ENCODE results near the gene SLAMF9.

SLAMF9 gene

DNA sequence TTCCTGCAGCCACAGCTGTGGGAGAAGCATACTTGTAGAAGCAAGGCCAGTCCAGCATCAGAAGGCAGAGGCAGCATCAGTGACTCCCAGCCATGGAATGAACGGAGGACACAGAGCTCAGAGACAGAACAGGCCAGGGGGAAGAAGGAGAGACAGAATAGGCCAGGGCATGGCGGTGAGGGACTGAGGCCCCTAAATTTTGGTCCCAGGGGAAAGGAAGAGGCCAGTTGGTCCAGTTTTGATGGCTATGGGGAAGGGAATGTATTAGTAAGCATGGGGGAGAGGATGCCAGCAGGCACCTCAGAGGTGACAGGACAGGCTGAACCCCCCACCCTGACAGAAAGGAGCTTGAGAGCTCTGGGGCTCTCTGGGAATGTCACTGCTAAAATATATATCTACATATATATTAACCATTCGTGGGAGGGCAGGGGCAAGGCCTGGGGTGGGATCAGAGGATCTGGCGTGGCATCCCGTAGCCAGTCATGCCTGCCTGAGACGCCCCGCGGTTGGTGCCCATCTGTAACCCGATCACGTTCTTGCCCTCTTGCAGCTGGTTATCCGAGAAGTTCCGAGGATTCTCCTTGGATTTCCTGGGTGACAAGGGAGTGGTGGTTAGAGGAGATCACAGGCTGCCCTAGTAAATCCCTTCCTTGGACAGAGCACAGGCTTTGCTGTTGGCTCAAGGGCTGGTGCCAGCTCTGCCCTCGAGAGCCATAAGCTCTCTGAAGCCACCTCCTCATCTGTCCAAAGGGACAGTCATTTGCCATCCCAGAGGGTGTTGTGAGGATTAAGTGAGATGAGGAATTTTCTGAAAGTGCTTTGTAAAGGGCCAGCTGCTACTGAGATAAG is 35.5 kb downstream of the SLAMF9 start:
- Histone ChIP-seq H3K4me3 (ENCODE audit: insufficient read depth, low read length, poor library complexity, severe bottlenecking) (no peak overlapping the region), H3K27ac (ENCODE audit: low read depth, low read length) (no peak overlapping the region), H3K27me3 (ENCODE audit: low read length) (no peaks in the 10 kb centered on the region), H3K9ac (ENCODE audit: low read length) (no peak overlapping the region), H3K9me2 (replicated peaks; ENCODE audit: insufficient read depth, low read length) (no peaks in the 10 kb centered on the region), H3K9me3 (ENCODE audit: insufficient read depth, low read length) (no peaks in the 10 kb centered on the region), H3F3A (ENCODE audit: insufficient read depth) (peaks cover 21% of the 10 kb centered on the region), H3K36me3 (ENCODE audit: low read length) (0 out of 2 replicates have a peak, but pooled peaks cover 6% of the 10 kb centered on the region), H4K20me1 (ENCODE audit: low read depth, low read length) (peaks cover 4% of the 10 kb centered on the region; the same call in 1 of the 2 replicates), H3K79me2 (ENCODE audit: insufficient read depth, low read length) (peaks cover 35% of the 10 kb centered on the region), H2AFZ (ENCODE audit: low read depth, low read length, severe bottlenecking) (no peak overlapping the region), H3K4me2 (ENCODE audit: low read depth, low read length, poor library complexity, severe bottlenecking) (no peak overlapping the region)
- TF ChIP-seq, protein P1, sequence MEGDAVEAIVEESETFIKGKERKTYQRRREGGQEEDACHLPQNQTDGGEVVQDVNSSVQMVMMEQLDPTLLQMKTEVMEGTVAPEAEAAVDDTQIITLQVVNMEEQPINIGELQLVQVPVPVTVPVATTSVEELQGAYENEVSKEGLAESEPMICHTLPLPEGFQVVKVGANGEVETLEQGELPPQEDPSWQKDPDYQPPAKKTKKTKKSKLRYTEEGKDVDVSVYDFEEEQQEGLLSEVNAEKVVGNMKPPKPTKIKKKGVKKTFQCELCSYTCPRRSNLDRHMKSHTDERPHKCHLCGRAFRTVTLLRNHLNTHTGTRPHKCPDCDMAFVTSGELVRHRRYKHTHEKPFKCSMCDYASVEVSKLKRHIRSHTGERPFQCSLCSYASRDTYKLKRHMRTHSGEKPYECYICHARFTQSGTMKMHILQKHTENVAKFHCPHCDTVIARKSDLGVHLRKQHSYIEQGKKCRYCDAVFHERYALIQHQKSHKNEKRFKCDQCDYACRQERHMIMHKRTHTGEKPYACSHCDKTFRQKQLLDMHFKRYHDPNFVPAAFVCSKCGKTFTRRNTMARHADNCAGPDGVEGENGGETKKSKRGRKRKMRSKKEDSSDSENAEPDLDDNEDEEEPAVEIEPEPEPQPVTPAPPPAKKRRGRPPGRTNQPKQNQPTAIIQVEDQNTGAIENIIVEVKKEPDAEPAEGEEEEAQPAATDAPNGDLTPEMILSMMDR (IDR thresholded peaks at IDR 0.05; ENCODE audit: insufficient read depth, low read length, poor library complexity, severe bottlenecking), result no peak
- no peak for TF ChIP-seq EZH2phosphoT487 (conservative IDR thresholded peaks at IDR 0.05; ENCODE audit: low read length)

DNA sequence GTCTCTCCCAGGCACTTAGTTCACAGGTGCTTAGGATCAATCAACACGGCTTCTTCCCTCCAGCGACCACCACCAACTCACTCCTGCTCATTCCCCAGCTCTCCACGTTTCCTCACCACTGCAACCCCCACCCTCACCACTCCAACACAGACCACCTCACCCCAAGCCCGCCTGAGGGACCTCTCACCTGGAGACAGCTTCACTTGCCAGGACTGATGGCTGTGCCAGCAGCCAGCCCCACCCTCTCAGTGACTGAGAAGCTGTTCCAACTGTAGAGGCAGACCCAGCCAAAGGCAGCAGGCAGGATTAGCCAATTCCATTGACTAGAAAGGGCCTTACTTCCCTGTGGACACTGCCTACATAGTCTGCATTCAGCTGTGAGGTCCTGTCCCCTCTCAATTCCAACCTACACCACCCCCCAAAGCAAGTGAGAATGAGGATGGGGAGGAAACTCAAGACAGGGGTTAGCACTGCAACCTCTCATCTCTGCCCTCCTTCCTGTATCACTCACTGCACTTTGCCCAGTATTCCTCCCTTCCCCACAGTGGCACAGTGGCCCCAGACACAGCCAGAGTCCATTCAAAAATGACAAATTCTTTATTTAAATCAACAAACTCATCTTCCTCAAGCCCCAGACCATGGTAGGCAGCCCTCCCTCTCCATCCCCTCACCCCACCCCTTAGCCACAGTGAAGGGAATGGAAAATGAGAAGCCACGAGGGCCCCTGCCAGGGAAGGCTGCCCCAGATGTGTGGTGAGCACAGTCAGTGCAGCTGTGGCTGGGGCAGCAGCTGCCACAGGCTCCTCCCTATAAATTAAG is 36.3 kb downstream of the SLAMF9 start:
- no peaks in the 10 kb centered on the region for H3K27me3 ChIP-seq (ENCODE audit: low read length)
- H2AFZ ChIP-seq (ENCODE audit: low read depth, low read length, severe bottlenecking), result no peak overlapping the region
- H3K4me2 ChIP-seq (ENCODE audit: low read depth, low read length, poor library complexity, severe bottlenecking), result no peak overlapping the region
- 0 out of 2 replicates have a peak, but pooled peaks cover 6% of the 10 kb centered on the region for H3K36me3 ChIP-seq (ENCODE audit: low read length)
- H3F3A ChIP-seq (ENCODE audit: insufficient read depth), result peaks cover 15% of the 10 kb centered on the region
- no peak for TF ChIP-seq EZH2phosphoT487 (conservative IDR thresholded peaks at IDR 0.05; ENCODE audit: low read length)
- TF ChIP-seq, protein P1 (IDR thresholded peaks at IDR 0.05; ENCODE audit: insufficient read depth, low read length, poor library complexity, severe bottlenecking), result no peak
- H3K9me3 ChIP-seq (ENCODE audit: insufficient read depth, low read length), result no peaks in the 10 kb centered on the region
- H3K9ac ChIP-seq (ENCODE audit: low read length), result no peak overlapping the region
- H3K79me2 ChIP-seq (ENCODE audit: insufficient read depth, low read length), result peaks cover 27% of the 10 kb centered on the region
- no peaks in the 10 kb centered on the region for H3K9me2 ChIP-seq (replicated peaks; ENCODE audit: insufficient read depth, low read length)
- no peak overlapping the region for H3K4me3 ChIP-seq (ENCODE audit: insufficient read depth, low read length, poor library complexity, severe bottlenecking)
- H4K20me1 ChIP-seq (ENCODE audit: low read depth, low read length), result peaks cover 4% of the 10 kb centered on the region; the same call in 1 of the 2 replicates
- H3K27ac ChIP-seq (ENCODE audit: low read depth, low read length), result no peak overlapping the region

DNA sequence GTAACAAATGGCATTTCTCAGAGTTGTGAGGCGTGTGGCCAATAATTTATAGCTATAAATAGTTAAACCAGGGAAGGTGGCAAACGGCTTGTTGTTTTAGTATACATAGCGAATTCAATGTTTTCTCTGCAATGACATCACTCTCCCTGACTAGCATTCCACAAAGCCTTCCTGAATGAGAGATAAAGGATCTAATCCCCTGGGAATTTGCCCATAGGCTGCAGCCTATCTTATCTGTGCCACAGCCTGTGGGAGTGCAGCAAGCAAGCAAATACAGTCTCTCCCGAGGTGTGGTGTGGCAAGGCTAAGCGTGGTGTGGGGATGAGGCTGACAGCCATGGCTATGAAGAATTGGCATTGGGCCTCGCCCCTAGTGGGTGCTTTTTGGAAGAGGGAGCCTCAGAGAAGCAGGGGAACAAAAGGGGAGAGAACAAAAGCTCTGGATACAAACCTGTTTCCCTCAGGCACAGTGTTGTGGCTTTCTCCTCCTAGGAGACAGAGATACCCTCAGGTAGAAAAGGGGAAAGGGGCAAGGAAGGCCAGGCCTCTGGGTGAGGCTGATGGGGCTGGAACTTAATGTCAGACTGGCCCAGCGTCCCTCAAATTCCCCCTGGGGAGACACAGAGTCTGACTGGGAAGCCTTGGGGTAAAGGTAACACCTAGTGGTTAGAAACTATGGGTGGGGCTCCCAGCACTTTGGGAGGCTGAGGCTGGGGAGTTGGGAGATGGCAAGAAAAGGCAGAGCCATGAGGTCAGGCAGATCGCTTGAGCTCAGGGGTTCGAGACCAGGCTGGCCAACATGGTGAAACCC is 37.6 kb downstream of the SLAMF9 start:
- Histone ChIP-seq H3K79me2 (ENCODE audit: insufficient read depth, low read length) (peaks cover 14% of the 10 kb centered on the region; the same call in 1 of the 2 replicates), H4K20me1 (ENCODE audit: low read depth, low read length) (no peaks in the 10 kb centered on the region; the same call in 1 of the 2 replicates), H3K4me3 (ENCODE audit: insufficient read depth, low read length, poor library complexity, severe bottlenecking) (no peak overlapping the region), H3F3A (ENCODE audit: insufficient read depth) (peaks cover 5% of the 10 kb centered on the region), H3K27ac (ENCODE audit: low read depth, low read length) (no peak overlapping the region), H3K9me2 (replicated peaks; ENCODE audit: insufficient read depth, low read length) (no peaks in the 10 kb centered on the region), H3K36me3 (ENCODE audit: low read length) (0 out of 2 replicates have a peak, but pooled peaks cover 6% of the 10 kb centered on the region), H3K4me2 (ENCODE audit: low read depth, low read length, poor library complexity, severe bottlenecking) (no peak overlapping the region), H2AFZ (ENCODE audit: low read depth, low read length, severe bottlenecking) (no peak overlapping the region), H3K9me3 (ENCODE audit: insufficient read depth, low read length) (no peaks in the 10 kb centered on the region), H3K27me3 (ENCODE audit: low read length) (no peaks in the 10 kb centered on the region), H3K9ac (ENCODE audit: low read length) (no peak overlapping the region)
- TF ChIP-seq EZH2phosphoT487 (conservative IDR thresholded peaks at IDR 0.05; ENCODE audit: low read length), result no peak
- TF ChIP-seq, protein P1 (IDR thresholded peaks at IDR 0.05; ENCODE audit: insufficient read depth, low read length, poor library complexity, severe bottlenecking), result no peak

All from SU-DHL-6 (cell line).